B cell (primary cell): Measurements from ENCODE around the gene CDK5R2. TPM values are rescaled to one million over a fixed set of nuclear protein-coding genes. Genes with fewer than 3 reads are reported as not detected.
A peak's percentile ranks its signal among the peaks of the same experiment; 100 is the strongest.

Experiments used
- ATAC-seq: fragments of 200-7000 bp; cut with Tn5 transposase; one replicate; pipeline ENCODE4 v1.10.0; 2021; ENCODE audit warnings: low read depth, mild to moderate bottlenecking, moderate number of reproducible peaks, moderate library complexity
- CTCF ChIA-PET: fragments of 350-600 bp; sonication (Branson Sonifier 250); formaldehyde crosslinking; loops from one replicate; lab custom pipeline; 2021; ENCODE audit warnings: antibody characterized with exemption, inconsistent platforms; lab: Charles Lee
- POLR2A ChIA-PET: fragments of 350-600 bp; sonication (Branson Sonifier 250); formaldehyde crosslinking; loops from one replicate; lab custom pipeline; 2021; ENCODE audit warnings: antibody characterized with exemption; lab: Charles Lee
- DNase-seq: peaks from one replicate; pipeline ENCODE4 v3.0.0; 2013
- H2AFZ ChIP-seq: 2 replicates; pipeline ENCODE4 v1.6.1; 2012; ENCODE audit warnings: mild to moderate bottlenecking, low read depth, low read length; ENCODE audit not compliant: insufficient read depth, poor library complexity, severe bottlenecking
- H3K27ac ChIP-seq, 2 donors: 1 replicate in 1 of 2; 2 replicates in 1 of 2; pipeline ENCODE4 v1.5.1; 2012 to 2013; ENCODE audit warnings: low read length in 2 of 2, mild to moderate bottlenecking in 2 of 2, moderate library complexity in 1 of 2
- H3K27me3 ChIP-seq, 4 experiments: fragments of 200-600 bp in 1 of 4; sonication (generic) in 1 of 4; replicated peaks in 1 of 4; 1 replicate in 2 of 4; 2 replicates in 2 of 4; pipeline versions ENCODE4 v1.6.1 to v1.7.0; 2013 to 2016; ENCODE audit warnings: low read length in 3 of 4, mild to moderate bottlenecking in 2 of 4, mixed read lengths in 1 of 4, moderate library complexity in 1 of 4; ENCODE audit not compliant: insufficient read depth in 4 of 4, control insufficient read depth in 3 of 4; ENCODE audit errors: control extremely low read depth in 1 of 4
- H3K36me3 ChIP-seq, 2 experiments: replicated peaks in 1 of 2; 1 replicate in 1 of 2; 2 replicates in 1 of 2; pipeline versions ENCODE4 v1.6.1 to v1.7.1; 2013; ENCODE audit warnings: low read length in 1 of 2; ENCODE audit not compliant: insufficient read depth in 2 of 2, control insufficient read depth in 1 of 2; ENCODE audit errors: control extremely low read depth in 1 of 2, extremely low read depth in 1 of 2
- H3K4me1 ChIP-seq, 2 donors: fragments of 200-600 bp in 1 of 2; sonication (generic) in 1 of 2; 1 replicate in 1 of 2; 2 replicates in 1 of 2; pipeline versions ENCODE4 v1.5.1 to v1.6.1; 2013 to 2017; ENCODE audit warnings: low read length in 2 of 2; ENCODE audit not compliant: control insufficient read depth in 2 of 2, insufficient read depth in 2 of 2
- H3K4me2 ChIP-seq: replicated peaks from 2 replicates; pipeline ENCODE3; 2012; ENCODE audit warnings: mild to moderate bottlenecking, low read depth, low read length; ENCODE audit not compliant: poor library complexity, severe bottlenecking
- H3K4me3 ChIP-seq, 5 experiments: fragments of 200-600 bp in 1 of 5; sonication (generic) in 1 of 5; 1 replicate in 3 of 5; 2 replicates in 2 of 5; pipeline versions ENCODE4 v1.5.1 to v1.7.0; 2011 to 2016; ENCODE audit warnings: low read length in 4 of 5, mild to moderate bottlenecking in 4 of 5, low read depth in 2 of 5, control low read depth in 1 of 5, moderate library complexity in 1 of 5; ENCODE audit not compliant: insufficient read depth in 1 of 5; ENCODE audit errors: control extremely low read depth in 1 of 5, extremely low read depth in 1 of 5
- H3K79me2 ChIP-seq: fragments of 200-600 bp; sonication (generic); one replicate; pipeline ENCODE4 v1.6.0; 2016; ENCODE audit warnings: low read length; ENCODE audit not compliant: control insufficient read depth, insufficient read depth
- H3K9ac ChIP-seq: fragments of 200-600 bp; sonication (generic); 2 replicates; pipeline ENCODE4 v1.6.1; 2017; ENCODE audit warnings: mild to moderate bottlenecking, low read length, moderate library complexity
- H3K9me3 ChIP-seq, 3 donors: one replicate each; pipeline versions ENCODE4 v1.6.1 to v1.7.1; 2013; ENCODE audit warnings: low read length in 2 of 3; ENCODE audit not compliant: control insufficient read depth in 2 of 3, insufficient read depth in 1 of 3; ENCODE audit errors: control extremely low read depth in 1 of 3
- H4K20me1 ChIP-seq: 2 replicates; pipeline ENCODE4 v1.6.0; 2012; ENCODE audit warnings: mild to moderate bottlenecking, low read length; ENCODE audit not compliant: insufficient read depth, control insufficient read depth, poor library complexity, severe bottlenecking
- H3K27ac Mint-ChIP-seq: one replicate; pipeline ENCODE4 v1.8.0; 2021; ENCODE audit warnings: mixed read lengths
- H3K27me3 Mint-ChIP-seq: one replicate; pipeline ENCODE4 v1.8.0; 2021; ENCODE audit warnings: mixed read lengths
- H3K4me1 Mint-ChIP-seq: one replicate; pipeline ENCODE4 v1.8.0; 2021; ENCODE audit warnings: mixed read lengths
- H3K4me3 Mint-ChIP-seq: one replicate; pipeline ENCODE4 v1.8.0; 2021; ENCODE audit warnings: mixed read lengths
- H3K9me3 Mint-ChIP-seq: one replicate; pipeline ENCODE4 v1.8.0; 2022; ENCODE audit warnings: mixed read lengths; ENCODE audit not compliant: insufficient read depth
- CTCF ChIP-seq: fragments of 200-600 bp; IDR thresholded peaks from one replicate; pipeline ENCODE4 v1.8.0; 2022; ENCODE audit warnings: antibody characterized with exemption, mild to moderate bottlenecking
- EZH2 ChIP-seq: IDR thresholded peaks from 2 replicates; pipeline ENCODE4 v1.6.1; 2012; ENCODE audit warnings: borderline replicate concordance, low read depth, mild to moderate bottlenecking, moderate library complexity, low read length; ENCODE audit not compliant: insufficient read depth, poor library complexity, severe bottlenecking
- WGBS: methylation state at CpG from one replicate; pipeline ENCODE4 v1.1.5; 2013; ENCODE audit warnings: missing lambda C conversion rate; ENCODE audit not compliant: insufficient coverage; 5-methylcytosine and 5-hydroxymethylcytosine counted together
- intact Hi-C: fragments of 100-400 bp; cut with micrococcal nuclease; formaldehyde crosslinking; loops from one replicate; pipeline ENCODE4 v1.10.0; 2022
- polyA plus RNA-seq: library from polyadenylated mRNA; depleted of rRNA; stranded (reverse); fragments of >200 nt; gene quantifications from 2 replicates; pipeline ENCODE4 v1.2.3, GENCODE V29; 2012
- total RNA-seq, 2 donors: library from RNA; stranded (reverse); fragments of 120-200 nt in 1 of 2; gene quantifications; 1 replicate in 1 of 2; 2 replicates in 1 of 2; pipeline versions ENCODE4 v1.2.3 to v1.2.4, GENCODE V29; 2013 to 2022

Gene CDK5R2
- total and polyA plus RNA-seq, 2 donors (not counting 1 experiment from before 2014, with no cell fraction given) = not detected

- Mint-ChIP-seq H3K4me3 (peak overlapping the region; percentile 74), H3K27me3 (peaks cover 63% of the 10 kb centered on the region), H3K9me3 (no peaks in the 10 kb centered on the region), H3K27ac (no peak overlapping the region), H3K4me1 (peaks cover 31% of the 10 kb centered on the region)
- TF ChIP-seq CTCF (no peak), EZH2 (no peak)
- Histone ChIP-seq H3K9me3 (peaks cover 0 to 40% (median 0%) of the 10 kb centered on the region in 3 donors), H3K36me3 (no peaks in the 10 kb centered on the region), H3K9ac (peak overlapping the region; percentile 52), H3K79me2 (no peaks in the 10 kb centered on the region), H4K20me1 (no peaks in the 10 kb centered on the region), H2AFZ (no peak overlapping the region), H3K4me3 (peak overlapping the region in 1 of 5 experiments; percentile 58), H3K4me2 (peak overlapping the region; percentile 90), H3K27me3 (peaks cover 0 to 82% (median 54%) of the 10 kb centered on the region in 4 experiments), H3K4me1 (peaks cover 37 to 72% of the 10 kb centered on the region in 2 donors), H3K27ac (no peak overlapping the region)
- POLR2A ChIA-PET = no interaction called here
- intact Hi-C loops = loop anchor here (5.0 kb wide), 3 partner anchors 85 to 130 kb away; no protein-coding TSS in a partner anchor
- CTCF ChIA-PET = interaction anchor here (1.0 to 3.3 kb wide), 9 partner anchors 11 to 172 kb away, joined by 3 to 55 read pairs (median 8); partner anchors contain the start of gene CDK5R2
- ATAC-seq (no peak), DNase-seq (peak; percentile 46)
- WGBS = 12% methylated on average over 25 of the region's 28 CpGs
Observed at GRCh38 chr2:218982586-218983262, 23.3 kb downstream of the CDK5R2 start.
